ENCODE results near the gene BACH2. TPM values are rescaled to one million over a fixed set of nuclear protein-coding genes. Genes with fewer than 3 reads are reported as not detected.
A peak's percentile ranks its signal among the peaks of the same experiment; 100 is the strongest.

Gene BACH2
- total RNA-seq, 2 experiments from 2014 or later: 157 to 170 TPM

DNA sequence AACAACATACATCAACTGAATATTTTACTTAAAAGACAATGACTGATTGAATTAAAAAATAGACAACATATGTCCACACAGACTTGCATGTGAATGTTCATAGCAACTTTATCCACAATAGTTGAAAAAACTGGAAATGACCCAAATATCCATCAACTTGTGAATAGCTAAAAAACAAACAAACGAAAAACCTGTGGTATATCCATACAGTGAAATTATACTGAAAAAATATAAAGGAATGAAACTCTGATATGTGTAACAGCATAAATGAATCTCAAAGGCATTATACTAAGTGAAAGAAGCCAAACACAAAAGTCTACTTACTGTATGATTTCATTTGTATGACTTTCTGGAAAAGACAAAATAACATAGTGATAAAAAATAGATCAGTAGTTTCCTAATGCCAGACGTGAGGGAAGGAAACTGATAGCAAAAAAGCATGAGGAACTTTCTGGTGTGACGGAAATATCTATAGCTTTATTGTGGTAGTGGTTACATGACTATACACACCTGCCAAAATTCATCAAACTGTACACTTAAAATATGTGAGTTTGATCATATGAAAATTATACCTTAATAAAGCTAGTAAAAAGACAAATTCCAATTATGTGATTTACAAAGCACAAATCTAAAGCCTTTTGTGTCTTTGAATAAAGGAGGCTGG lies 123.2 kb downstream of the BACH2 start:
- Mint-ChIP-seq H3K9me3 (no peaks in the 10 kb centered on the region), H3K27me3 (no peaks in the 10 kb centered on the region), H3K27ac (peak overlapping the region; percentile 82), H3K4me3 (peak overlapping the region; percentile 53), H3K4me1 (ENCODE audit: low read depth) (peaks cover 81% of the 10 kb centered on the region), H3K36me3 (ENCODE audit: low read depth) (peaks cover 20% of the 10 kb centered on the region)
- DNase-seq (peak in 2 of 14 experiments; percentile 41 to 47), ATAC-seq (ENCODE audit: poor library complexity) (peak; percentile 51)
- ChIA-PET POLR2A (interaction anchor here (1.0 to 1.5 kb wide), 3 partner anchors 11 to 93 kb away, joined by 3 to 4 read pairs (median 3); no protein-coding TSS in a partner anchor), CTCF (interaction anchor here (0.9 kb wide), 1 partner anchor 137 kb away, joined by 3 read pairs; no protein-coding TSS in a partner anchor)
- Histone ChIP-seq H3K9me3 (ENCODE audit: control insufficient read depth in 1 of 2, insufficient read depth in 1 of 2, low read length in 2 of 2) (no peaks in the 10 kb centered on the region), H3K4me1 (ENCODE audit: insufficient read depth, low read length) (peaks cover 27% of the 10 kb centered on the region), H3K27ac (ENCODE audit: low read depth in 1 of 2, low read length in 2 of 2) (no peak overlapping the region), H3K4me3 (ENCODE audit: low read length) (no peak overlapping the region), H3K27me3 (ENCODE audit: control insufficient read depth in 1 of 2, insufficient read depth in 2 of 2, low read length in 2 of 2) (no peaks in the 10 kb centered on the region), H3K36me3 (ENCODE audit: insufficient read depth, low read length) (no peaks in the 10 kb centered on the region)
- intact Hi-C loops (cut with DNase I, micrococcal nuclease): loop anchor here in 1 of 2 experiments (2.0 kb wide), 2 partner anchors 13 to 93 kb away; no protein-coding TSS in a partner anchor
- TF ChIP-seq, protein P1, sequence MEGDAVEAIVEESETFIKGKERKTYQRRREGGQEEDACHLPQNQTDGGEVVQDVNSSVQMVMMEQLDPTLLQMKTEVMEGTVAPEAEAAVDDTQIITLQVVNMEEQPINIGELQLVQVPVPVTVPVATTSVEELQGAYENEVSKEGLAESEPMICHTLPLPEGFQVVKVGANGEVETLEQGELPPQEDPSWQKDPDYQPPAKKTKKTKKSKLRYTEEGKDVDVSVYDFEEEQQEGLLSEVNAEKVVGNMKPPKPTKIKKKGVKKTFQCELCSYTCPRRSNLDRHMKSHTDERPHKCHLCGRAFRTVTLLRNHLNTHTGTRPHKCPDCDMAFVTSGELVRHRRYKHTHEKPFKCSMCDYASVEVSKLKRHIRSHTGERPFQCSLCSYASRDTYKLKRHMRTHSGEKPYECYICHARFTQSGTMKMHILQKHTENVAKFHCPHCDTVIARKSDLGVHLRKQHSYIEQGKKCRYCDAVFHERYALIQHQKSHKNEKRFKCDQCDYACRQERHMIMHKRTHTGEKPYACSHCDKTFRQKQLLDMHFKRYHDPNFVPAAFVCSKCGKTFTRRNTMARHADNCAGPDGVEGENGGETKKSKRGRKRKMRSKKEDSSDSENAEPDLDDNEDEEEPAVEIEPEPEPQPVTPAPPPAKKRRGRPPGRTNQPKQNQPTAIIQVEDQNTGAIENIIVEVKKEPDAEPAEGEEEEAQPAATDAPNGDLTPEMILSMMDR (IDR thresholded peaks at IDR 0.05): no peak

DNA sequence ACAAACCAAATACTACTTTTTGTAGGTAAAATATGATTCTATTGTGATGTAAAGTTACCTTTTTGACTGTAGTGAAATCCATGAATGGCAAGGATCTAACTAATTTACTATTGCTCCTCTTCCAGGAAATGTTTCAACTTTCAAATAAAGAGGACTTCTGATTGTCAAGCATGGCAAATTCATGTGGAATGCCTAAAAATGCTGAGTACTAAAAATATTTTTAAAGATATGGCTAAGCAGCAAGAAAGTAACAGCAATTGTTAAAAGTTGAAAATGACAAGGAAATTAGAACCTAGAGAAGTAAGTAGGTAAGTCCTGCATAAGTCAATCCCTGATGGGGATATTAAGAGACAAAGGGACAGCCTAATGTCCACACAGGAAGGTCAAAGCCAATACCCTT lies 126.0 kb downstream of the BACH2 start:
- ATAC-seq (ENCODE audit: poor library complexity): no peak
- H3K27me3 ChIP-seq (ENCODE audit: control insufficient read depth in 1 of 2, insufficient read depth in 2 of 2, low read length in 2 of 2): no peaks in the 10 kb centered on the region

DNA sequence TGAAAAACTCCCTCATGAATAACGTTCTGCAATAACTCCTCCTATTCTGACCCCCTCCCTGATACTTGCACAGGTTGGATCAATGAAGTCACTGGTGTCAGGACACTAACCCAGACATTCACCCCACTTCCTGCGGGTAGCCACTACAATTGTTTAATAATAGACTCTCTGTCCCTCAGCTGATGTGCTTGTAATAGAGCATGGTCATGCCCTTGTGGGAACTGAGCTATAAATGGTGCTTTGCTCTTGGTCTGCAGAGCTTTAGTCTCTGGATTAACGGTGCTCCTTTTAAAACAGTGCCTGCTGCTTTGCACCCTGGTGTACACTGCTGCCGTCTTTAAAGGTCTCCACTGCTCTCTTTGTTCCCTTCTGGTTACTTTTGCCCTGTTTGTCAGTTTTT lies 127.3 kb downstream of the BACH2 start:
- Mint-ChIP-seq H3K4me1 (ENCODE audit: low read depth) (peaks cover 64% of the 10 kb centered on the region), H3K36me3 (ENCODE audit: low read depth) (peaks cover 31% of the 10 kb centered on the region), H3K9me3 (no peaks in the 10 kb centered on the region), H3K27ac (peak overlapping the region; percentile 58), H3K4me3 (no peak overlapping the region), H3K27me3 (no peaks in the 10 kb centered on the region)
- no peaks in the 10 kb centered on the region for H3K36me3 ChIP-seq (ENCODE audit: insufficient read depth, low read length)
- H3K4me1 ChIP-seq (ENCODE audit: insufficient read depth, low read length): no peaks in the 10 kb centered on the region
- no peaks in the 10 kb centered on the region for H3K27me3 ChIP-seq (ENCODE audit: control insufficient read depth in 1 of 2, insufficient read depth in 2 of 2, low read length in 2 of 2)
- CTCF ChIA-PET: no interaction called here
- ATAC-seq (ENCODE audit: poor library complexity) (no peak), DNase-seq (no peak)
- H3K4me3 ChIP-seq (ENCODE audit: low read length): no peak overlapping the region
- POLR2A ChIA-PET: interaction anchor here (1.0 kb wide), 1 partner anchor 126 kb away, joined by 3 read pairs; no protein-coding TSS in a partner anchor
- H3K9me3 ChIP-seq (ENCODE audit: control insufficient read depth in 1 of 2, insufficient read depth in 1 of 2, low read length in 2 of 2): no peaks in the 10 kb centered on the region
- no peak overlapping the region for H3K27ac ChIP-seq (ENCODE audit: low read depth in 1 of 2, low read length in 2 of 2)
- TF ChIP-seq, protein P1 (IDR thresholded peaks at IDR 0.05): no peak
- intact Hi-C loops (cut with DNase I, micrococcal nuclease): no loop called here

More for the DNA sequence above, 126.0 kb downstream of the BACH2 start:
- Histone ChIP-seq H3K36me3 (ENCODE audit: insufficient read depth, low read length) (no peaks in the 10 kb centered on the region), H3K27ac (ENCODE audit: low read depth in 1 of 2, low read length in 2 of 2) (no peak overlapping the region), H3K9me3 (ENCODE audit: control insufficient read depth in 1 of 2, insufficient read depth in 1 of 2, low read length in 2 of 2) (no peaks in the 10 kb centered on the region), H3K4me3 (ENCODE audit: low read length) (no peak overlapping the region), H3K4me1 (ENCODE audit: insufficient read depth, low read length) (peaks cover 2% of the 10 kb centered on the region)
- Mint-ChIP-seq H3K27ac (no peak overlapping the region), H3K27me3 (no peaks in the 10 kb centered on the region), H3K9me3 (no peaks in the 10 kb centered on the region), H3K36me3 (ENCODE audit: low read depth) (peaks cover 31% of the 10 kb centered on the region), H3K4me1 (ENCODE audit: low read depth) (peaks cover 67% of the 10 kb centered on the region), H3K4me3 (no peak overlapping the region)
- TF ChIP-seq, protein P1 (IDR thresholded peaks at IDR 0.05): no peak
- DNase-seq: no peak
- CTCF ChIA-PET: no interaction called here
- POLR2A ChIA-PET: no interaction called here
- intact Hi-C loops (cut with DNase I, micrococcal nuclease): no loop called here
